Esophagus squamous epithelium (tissue), 5 donors: ENCODE results near the gene KIF22. TPM values are rescaled to one million over a fixed set of nuclear protein-coding genes. Genes with fewer than 3 reads are reported as not detected.

Experiments used
- DNase-seq: peaks from one replicate; lab custom pipeline; 2025; lab: John Stamatoyannopoulos, UW
- H3K27ac ChIP-seq, 4 donors: fragments of 200-600 bp; sonication (generic); one replicate each; pipeline ENCODE4 v1.5.1; 2016 to 2019; ENCODE audit warnings: mild to moderate bottlenecking in 1 of 4
- H3K27me3 ChIP-seq, 4 donors: fragments of 200-600 bp; sonication (generic); 1 replicate in 3 of 4; 2 replicates in 1 of 4; pipeline versions ENCODE4 v1.5.1 to v1.6.0; 2017 to 2021; ENCODE audit warnings: antibody characterized with exemption in 1 of 4
- H3K36me3 ChIP-seq, 3 donors: fragments of 200-600 bp; sonication (generic); one replicate each; pipeline ENCODE4 v1.5.1; 2016 to 2019
- H3K4me1 ChIP-seq, 3 donors: fragments of 200-600 bp; sonication (generic); one replicate each; pipeline ENCODE4 v1.5.1; 2017 to 2019
- H3K4me3 ChIP-seq, 4 donors: fragments of 200-600 bp; sonication (generic); 1 replicate in 3 of 4; 2 replicates in 1 of 4; pipeline ENCODE4 v1.5.1; 2016 to 2019; ENCODE audit warnings: mild to moderate bottlenecking in 2 of 4, moderate library complexity in 1 of 4
- H3K9me3 ChIP-seq, 3 donors: fragments of 200-600 bp; sonication (generic); one replicate each; pipeline ENCODE4 v1.5.1; 2016 to 2019
- POLR2A ChIP-seq, 4 donors: fragments of 450-650 bp; IDR thresholded peaks; one replicate each; pipeline ENCODE4 v1.6.1; 2017; ENCODE audit warnings: antibody characterized with exemption in 4 of 4, mild to moderate bottlenecking in 4 of 4, moderate library complexity in 3 of 4
- WGBS, 2 donors: methylation state at CpG; one replicate each; pipeline ENCODE4 v1.1.5; 2018; 5-methylcytosine and 5-hydroxymethylcytosine counted together
- intact Hi-C: fragments of 100-400 bp; cut with DNase I; formaldehyde crosslinking; loops from one replicate; pipeline ENCODE4 v1.15.0; 2022
- total RNA-seq, 4 donors: library from RNA; depleted of rRNA; stranded (reverse); fragments of >200 nt; gene quantifications; one replicate each; pipeline ENCODE4 v1.1.0, GENCODE V29; 2016
- TF ChIP-seq, protein P1 (sequence below), 6 experiments: fragments of 450-650 bp in 4 of 6; fragments of 200-600 bp in 2 of 6; sonication (generic) in 2 of 6; IDR thresholded peaks; one replicate each; pipeline ENCODE4 v1.5.1; 2016 to 2019; ENCODE audit warnings: antibody characterized with exemption in 6 of 6, mild to moderate bottlenecking in 4 of 6, moderate library complexity in 4 of 6
- donor health status: DM: yes; HTN: yes; CAD: no.

Gene KIF22
- total RNA-seq, 4 donors from 2014 or later, result 31.0 to 46.3 (median 37.6) TPM

DNA sequence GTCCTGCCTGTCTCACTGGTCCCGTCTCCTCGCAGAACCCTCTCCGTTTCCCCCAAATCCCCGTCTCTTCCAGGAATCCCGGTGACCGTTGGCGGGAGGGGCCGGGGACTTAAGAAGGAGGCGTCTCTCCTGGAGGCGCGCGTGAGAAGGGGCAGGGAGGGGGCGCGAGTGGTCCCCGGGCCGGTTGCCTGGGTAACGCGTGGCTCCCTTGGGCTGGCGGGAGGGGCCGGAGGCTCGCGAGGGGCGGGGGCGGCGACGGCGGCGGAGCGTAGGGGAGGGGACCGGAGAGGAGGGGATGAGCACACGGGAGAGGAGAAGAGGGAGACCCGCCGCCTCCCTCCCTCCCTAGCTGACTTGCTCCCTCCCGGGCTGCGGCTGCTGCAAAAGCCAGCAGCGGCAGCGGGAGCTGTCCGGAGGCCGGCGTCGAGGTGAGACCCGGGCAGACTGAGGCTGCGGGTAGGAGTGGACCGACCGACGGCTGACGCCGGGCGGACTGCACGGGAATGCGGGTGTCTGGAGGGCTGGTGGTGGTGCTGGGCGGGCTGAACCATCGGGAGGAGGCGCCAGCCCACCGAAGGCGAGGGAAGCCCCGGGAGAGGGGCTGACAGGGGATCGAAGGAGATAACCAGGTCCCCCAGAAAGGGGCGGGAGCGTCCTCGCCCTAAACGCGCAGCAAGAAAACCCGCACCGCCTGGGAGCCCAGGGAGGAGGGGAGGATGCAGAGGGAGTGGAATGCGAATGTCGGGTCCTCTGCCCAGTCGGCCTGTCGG is 21.5 kb downstream of the KIF22 start, which contains the start of gene PRRT2:
TSS of gene PRRT2 (plus strand) at position 298 of the 770 bp plus-strand sequence. CDS start 862 bp downstream, outside the sequence.
- H3K27ac ChIP-seq, result peak within 1 kb of the TSS; percentile 74 to 96 (median 89)
- H3K4me3 ChIP-seq, result peak within 1 kb of the TSS; percentile 29 to 77 (median 50)
- H3K36me3 ChIP-seq, result peaks cover 11 to 25% (median 14%) of the 10 kb centered on the region in 3 donors
- TF ChIP-seq, protein P1, sequence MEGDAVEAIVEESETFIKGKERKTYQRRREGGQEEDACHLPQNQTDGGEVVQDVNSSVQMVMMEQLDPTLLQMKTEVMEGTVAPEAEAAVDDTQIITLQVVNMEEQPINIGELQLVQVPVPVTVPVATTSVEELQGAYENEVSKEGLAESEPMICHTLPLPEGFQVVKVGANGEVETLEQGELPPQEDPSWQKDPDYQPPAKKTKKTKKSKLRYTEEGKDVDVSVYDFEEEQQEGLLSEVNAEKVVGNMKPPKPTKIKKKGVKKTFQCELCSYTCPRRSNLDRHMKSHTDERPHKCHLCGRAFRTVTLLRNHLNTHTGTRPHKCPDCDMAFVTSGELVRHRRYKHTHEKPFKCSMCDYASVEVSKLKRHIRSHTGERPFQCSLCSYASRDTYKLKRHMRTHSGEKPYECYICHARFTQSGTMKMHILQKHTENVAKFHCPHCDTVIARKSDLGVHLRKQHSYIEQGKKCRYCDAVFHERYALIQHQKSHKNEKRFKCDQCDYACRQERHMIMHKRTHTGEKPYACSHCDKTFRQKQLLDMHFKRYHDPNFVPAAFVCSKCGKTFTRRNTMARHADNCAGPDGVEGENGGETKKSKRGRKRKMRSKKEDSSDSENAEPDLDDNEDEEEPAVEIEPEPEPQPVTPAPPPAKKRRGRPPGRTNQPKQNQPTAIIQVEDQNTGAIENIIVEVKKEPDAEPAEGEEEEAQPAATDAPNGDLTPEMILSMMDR (IDR thresholded peaks at IDR 0.05), result no peak
- TF ChIP-seq POLR2A (IDR thresholded peaks at IDR 0.05), result no peak
- intact Hi-C loops, result no loop called here
- 10% methylated on average over 18 to 44 of the region's 69 CpGs for WGBS, 2 donors
- H3K27me3 ChIP-seq, result peaks cover 0 to 17% (median 0%) of the 10 kb centered on the region in 4 donors
- H3K9me3 ChIP-seq, result no peaks in the 10 kb centered on the region
- H3K4me1 ChIP-seq, result peaks cover 61 to 90% (median 75%) of the 10 kb centered on the region in 3 donors
- DNase-seq, result no peak

DNA sequence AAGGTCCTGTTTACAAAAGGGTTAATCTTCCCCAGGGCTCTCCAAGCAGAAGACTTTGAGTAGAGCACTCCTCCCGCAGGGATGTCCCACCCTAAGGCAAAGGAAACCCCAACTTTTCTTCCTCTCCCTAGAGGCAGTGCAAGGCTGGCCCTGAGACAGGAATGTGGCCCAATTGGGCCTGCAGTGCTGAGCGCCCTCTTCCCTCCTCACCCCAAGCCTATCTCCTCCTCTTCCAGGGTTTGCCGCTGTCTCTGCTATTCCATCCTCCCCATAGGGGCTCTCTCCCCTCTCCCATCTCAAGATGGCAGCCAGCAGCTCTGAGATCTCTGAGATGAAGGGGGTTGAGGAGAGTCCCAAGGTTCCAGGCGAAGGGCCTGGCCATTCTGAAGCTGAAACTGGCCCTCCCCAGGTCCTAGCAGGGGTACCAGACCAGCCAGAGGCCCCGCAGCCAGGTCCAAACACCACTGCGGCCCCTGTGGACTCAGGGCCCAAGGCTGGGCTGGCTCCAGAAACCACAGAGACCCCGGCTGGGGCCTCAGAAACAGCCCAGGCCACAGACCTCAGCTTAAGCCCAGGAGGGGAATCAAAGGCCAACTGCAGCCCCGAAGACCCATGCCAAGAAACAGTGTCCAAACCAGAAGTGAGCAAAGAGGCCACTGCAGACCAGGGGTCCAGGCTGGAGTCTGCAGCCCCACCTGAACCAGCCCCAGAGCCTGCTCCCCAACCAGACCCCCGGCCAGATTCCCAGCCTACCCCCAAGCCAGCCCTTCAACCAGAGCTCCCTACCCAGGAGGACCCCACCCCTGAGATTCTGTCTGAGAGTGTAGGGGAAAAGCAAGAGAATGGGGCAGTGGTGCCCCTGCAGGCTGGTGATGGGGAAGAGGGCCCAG is 22.4 kb downstream of the KIF22 start:
- intact Hi-C loops, result no loop called here
- 38 to 48% methylated on average over 3 to 4 of the region's 9 CpGs for WGBS, 2 donors
- no peak for TF ChIP-seq POLR2A (IDR thresholded peaks at IDR 0.05)
- TF ChIP-seq, protein P1 (IDR thresholded peaks at IDR 0.05), result no peak
- Histone ChIP-seq H3K4me3 (peak overlapping the region in 3 of 4 donors; percentile 50 to 77 (median 51)), H3K4me1 (peaks cover 59 to 90% (median 82%) of the 10 kb centered on the region in 3 donors), H3K27me3 (peaks cover 0 to 17% (median 0%) of the 10 kb centered on the region in 4 donors), H3K27ac (peak overlapping the region; percentile 11 to 96 (median 89)), H3K9me3 (no peaks in the 10 kb centered on the region), H3K36me3 (peaks cover 11 to 30% (median 14%) of the 10 kb centered on the region in 3 donors)
- no peak for DNase-seq

DNA sequence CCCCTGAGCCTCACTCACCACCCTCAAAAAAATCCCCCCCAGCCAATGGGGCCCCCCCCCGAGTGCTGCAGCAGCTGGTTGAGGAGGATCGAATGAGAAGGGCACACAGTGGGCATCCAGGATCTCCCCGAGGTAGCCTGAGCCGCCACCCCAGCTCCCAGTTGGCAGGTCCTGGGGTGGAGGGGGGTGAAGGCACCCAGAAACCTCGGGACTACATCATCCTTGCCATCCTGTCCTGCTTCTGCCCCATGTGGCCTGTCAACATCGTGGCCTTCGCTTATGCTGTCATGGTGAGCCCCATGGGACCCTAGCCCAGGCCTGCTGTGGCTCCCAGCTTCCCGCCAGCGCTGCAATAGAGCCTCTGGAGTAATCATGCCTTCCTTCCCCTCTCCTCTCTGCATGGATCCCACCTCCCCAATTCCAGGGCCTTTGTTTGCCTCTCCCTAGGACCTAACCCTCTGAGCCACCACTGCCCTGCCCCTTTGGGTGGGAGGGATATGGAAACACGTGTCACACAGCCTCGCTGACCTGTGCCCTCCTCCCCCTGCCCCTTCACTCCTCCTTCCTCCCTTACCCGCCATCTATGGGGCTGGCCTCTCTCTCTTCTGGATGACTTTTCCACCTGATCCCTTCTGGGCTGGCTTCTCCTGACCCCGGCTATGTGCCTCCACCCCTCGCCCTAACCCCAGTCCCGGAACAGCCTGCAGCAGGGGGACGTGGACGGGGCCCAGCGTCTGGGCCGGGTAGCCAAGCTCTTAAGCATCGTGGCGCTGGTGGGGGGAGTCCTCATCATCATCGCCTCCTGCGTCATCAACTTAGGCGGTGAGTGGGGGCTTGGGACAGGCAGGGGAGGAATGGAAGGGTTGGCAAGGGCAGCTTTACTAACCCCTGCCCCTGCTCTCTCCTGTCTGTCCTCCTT is 23.4 kb downstream of the KIF22 start:
- Histone ChIP-seq H3K4me1 (peaks cover 49 to 90% (median 74%) of the 10 kb centered on the region in 3 donors), H3K36me3 (peaks cover 10 to 30% (median 10%) of the 10 kb centered on the region in 3 donors), H3K4me3 (peak overlapping the region in 1 of 4 donors; percentile 77), H3K27ac (peak overlapping the region; percentile 11 to 96 (median 89)), H3K27me3 (peaks cover 0 to 17% (median 0%) of the 10 kb centered on the region in 4 donors), H3K9me3 (no peaks in the 10 kb centered on the region)
- DNase-seq, result no peak
- 82 to 90% methylated on average over 10 to 21 of the region's 24 CpGs for WGBS, 2 donors
- TF ChIP-seq, protein P1 (IDR thresholded peaks at IDR 0.05), result no peak
- no peak for TF ChIP-seq POLR2A (IDR thresholded peaks at IDR 0.05)
- intact Hi-C loops, result no loop called here

GRCh38 chr16:29814592-29814991 is 24.0 kb downstream of the KIF22 start:
- TF ChIP-seq POLR2A (IDR thresholded peaks at IDR 0.05), result no peak
- TF ChIP-seq, protein P1 (IDR thresholded peaks at IDR 0.05), result no peak
- Histone ChIP-seq H3K27me3 (peaks cover 0 to 17% (median 0%) of the 10 kb centered on the region in 4 donors), H3K9me3 (no peaks in the 10 kb centered on the region), H3K4me3 (no peak overlapping the region), H3K27ac (peak overlapping the region; percentile 93 to 97 (median 96)), H3K36me3 (peaks cover 4 to 30% (median 5%) of the 10 kb centered on the region in 3 donors), H3K4me1 (peaks cover 45 to 90% (median 72%) of the 10 kb centered on the region in 3 donors)
- intact Hi-C loops, result no loop called here
- no peak for DNase-seq
- WGBS, 2 donors, result 84 to 89% methylated on average over 3 to 5 of the region's 5 CpGs
